Right forelimb (tissue), 1 donor: ENCODE data around the gene MGAT2.
A peak's percentile ranks its signal among the peaks of the same experiment; 100 is the strongest.
"Not testable (repeated sequence)": the region's sequence is repeated elsewhere in the genome, so short reads cannot be mapped to it uniquely, and the experiment has no call there.

Experiments used
- DNase-seq: peaks from one replicate; pipeline ENCODE4 v3.0.0-alpha.2; 2018

Gene MGAT2

GRCh38 chr14:49612671-49613070 is 7.9 kb upstream of the MGAT2 start:
- DNase-seq = no peak

GRCh38 chr14:49614196-49614595 is 6.4 kb upstream of the MGAT2 start:
- DNase-seq = no peak

GRCh38 chr14:49615776-49616175 is 4.8 kb upstream of the MGAT2 start:
- no peak for DNase-seq

GRCh38 chr14:49617852-49618519 is 2.6 kb upstream of the MGAT2 start:
- no peak for DNase-seq

GRCh38 chr14:49619273-49619672 is 1.3 kb upstream of the MGAT2 start:
- not testable (repeated sequence) for DNase-seq

GRCh38 chr14:49619730-49620129 is 869 bp upstream of the MGAT2 start:
- no peak for DNase-seq

- peak; percentile 84 for DNase-seq
Measured at GRCh38 chr14:49621114-49621881, 699 bp downstream of the MGAT2 start.

GRCh38 chr14:49622022-49622607 is 1.5 kb downstream of the MGAT2 start:
- DNase-seq = no peak

- DNase-seq = no peak
Measured at GRCh38 chr14:49623387-49623786, 2.8 kb downstream of the MGAT2 start.

GRCh38 chr14:49623941-49624839 is 3.6 kb downstream of the MGAT2 start:
- no peak for DNase-seq

GRCh38 chr14:49633640-49634546 is 13.3 kb downstream of the MGAT2 start:
- peak; percentile 97 for DNase-seq

GRCh38 chr14:49634547-49635334 is 14.1 kb downstream of the MGAT2 start, which contains the start of gene DNAAF2:
DNAAF2 (minus strand) TSS chr14:49635244; CDS start chr14:49635149, 95 bp downstream.
- peak; percentile 80 for DNase-seq

- DNase-seq = no peak
Measured at GRCh38 chr14:49636866-49637265, 16.3 kb downstream of the MGAT2 start.

GRCh38 chr14:49637534-49638078 is 17.0 kb downstream of the MGAT2 start:
- DNase-seq = no peak

- no peak for DNase-seq
Measured at GRCh38 chr14:49640540-49641417, 20.2 kb downstream of the MGAT2 start.

- DNase-seq = no peak
Measured at GRCh38 chr14:49641697-49642129, 21.1 kb downstream of the MGAT2 start.

GRCh38 chr14:49642163-49642562 is 21.6 kb downstream of the MGAT2 start:
- DNase-seq = no peak

GRCh38 chr14:49653508-49653907 is 32.9 kb downstream of the MGAT2 start:
- DNase-seq = no peak

GRCh38 chr14:49654511-49654910 is 33.9 kb downstream of the MGAT2 start:
- no peak for DNase-seq
